Left lung (tissue), 10 donors: ENCODE results near the gene FOXK2. TPM values are rescaled to one million over a fixed set of nuclear protein-coding genes. Genes with fewer than 3 reads are reported as not detected.
"Not testable (repeated sequence)": the region's sequence is repeated elsewhere in the genome, so short reads cannot be mapped to it uniquely, and the experiment has no call there.

Experiments used
- ATAC-seq: fragments of 200-7000 bp; cut with Tn5 transposase; one replicate; pipeline ENCODE4 v1.9.1; 2020; ENCODE audit warnings: moderate library complexity
- DNase-seq, 4 donors: peaks; one replicate each; pipeline ENCODE4 v3.0.0-alpha.2; 2013 to 2020
- H3K27ac ChIP-seq, 2 donors: fragments of 200-600 bp; sonication (generic) in 1 of 2; one replicate each; pipeline versions ENCODE4 v1.5.0 to v1.8.0; 2020 to 2021
- H3K27me3 ChIP-seq, 2 donors: fragments of 200-600 bp; sonication (generic) in 1 of 2; one replicate each; pipeline versions ENCODE4 v1.5.0 to v1.8.0; 2020 to 2021
- H3K36me3 ChIP-seq, 2 donors: fragments of 200-600 bp; sonication (generic) in 1 of 2; one replicate each; pipeline versions ENCODE4 v1.5.0 to v1.8.0; 2020 to 2021
- H3K4me1 ChIP-seq, 2 donors: fragments of 200-600 bp; one replicate each; pipeline ENCODE4 v1.8.0; 2021
- H3K4me3 ChIP-seq, 2 donors: fragments of 200-600 bp; sonication (generic) in 1 of 2; one replicate each; pipeline versions ENCODE4 v1.5.0 to v1.8.0; 2020 to 2021; ENCODE audit warnings: mild to moderate bottlenecking in 1 of 2
- H3K9me3 ChIP-seq, 2 donors: fragments of 200-600 bp; sonication (generic) in 1 of 2; one replicate each; pipeline versions ENCODE4 v1.5.0 to v1.8.0; 2020 to 2021
- CTCF ChIP-seq, 2 donors: fragments of 200-600 bp; sonication (generic) in 1 of 2; IDR thresholded peaks; one replicate each; pipeline versions ENCODE4 v1.5.0 to v1.8.0; 2021; ENCODE audit warnings: antibody characterized with exemption in 2 of 2
- intact Hi-C, 2 donors: fragments of 100-400 bp; cut with DNase I; formaldehyde crosslinking; loops; one replicate each; pipeline versions ENCODE4 v1.11.2 to v1.14.2; 2022
- polyA plus RNA-seq, 6 donors: library from polyadenylated mRNA; unstranded; fragments of 120-200 nt; gene quantifications; one replicate each; pipeline ENCODE4 v1.2.1, GENCODE V29; 2013; ENCODE audit not compliant: insufficient read length in 6 of 6
- total RNA-seq, 2 donors: library from RNA; stranded (reverse); fragmentation: NEBNext Ultra II Directional; extraction: Animal tissue kit (Norgen Biotek cat#: 25700); gene quantifications; one replicate each; pipeline ENCODE4 v1.2.1, GENCODE V29; 2021
- donor health status: DM: no; HTN: yes; CAD: no.
- donor health status: DM: no; HTN: no; CAD: no.

Gene FOXK2
- total and polyA plus RNA-seq, 8 donors, result 31.2 to 57.0 (median 38.1) TPM

- H3K27ac ChIP-seq, result no peak overlapping the region
- peaks cover 0 to 12% of the 10 kb centered on the region in 2 donors for H3K4me1 ChIP-seq
- H3K9me3 ChIP-seq, result no peaks in the 10 kb centered on the region
- DNase-seq (no peak), ATAC-seq (no peak)
- H3K4me3 ChIP-seq, result no peak overlapping the region
- peaks cover 0 to 69% of the 10 kb centered on the region in 2 donors for H3K36me3 ChIP-seq
- no peak for TF ChIP-seq CTCF (IDR thresholded peaks at IDR 0.05)
- no peaks in the 10 kb centered on the region for H3K27me3 ChIP-seq
- intact Hi-C loops, result no loop called here
These were observed 62.7 kb downstream of the FOXK2 start for GRCh38 chr17:82582213-82582612.

- no peaks in the 10 kb centered on the region for H3K9me3 ChIP-seq
- no peaks in the 10 kb centered on the region for H3K27me3 ChIP-seq
- intact Hi-C loops, result no loop called here
- H3K4me3 ChIP-seq, result no peak overlapping the region
- ATAC-seq (no peak), DNase-seq (no peak)
- H3K36me3 ChIP-seq, result peaks cover 0 to 69% of the 10 kb centered on the region in 2 donors
- H3K27ac ChIP-seq, result no peak overlapping the region
- peaks cover 0 to 14% of the 10 kb centered on the region in 2 donors for H3K4me1 ChIP-seq
- TF ChIP-seq CTCF (IDR thresholded peaks at IDR 0.05), result no peak
These were observed 63.2 kb downstream of the FOXK2 start for GRCh38 chr17:82582709-82583108.

DNA sequence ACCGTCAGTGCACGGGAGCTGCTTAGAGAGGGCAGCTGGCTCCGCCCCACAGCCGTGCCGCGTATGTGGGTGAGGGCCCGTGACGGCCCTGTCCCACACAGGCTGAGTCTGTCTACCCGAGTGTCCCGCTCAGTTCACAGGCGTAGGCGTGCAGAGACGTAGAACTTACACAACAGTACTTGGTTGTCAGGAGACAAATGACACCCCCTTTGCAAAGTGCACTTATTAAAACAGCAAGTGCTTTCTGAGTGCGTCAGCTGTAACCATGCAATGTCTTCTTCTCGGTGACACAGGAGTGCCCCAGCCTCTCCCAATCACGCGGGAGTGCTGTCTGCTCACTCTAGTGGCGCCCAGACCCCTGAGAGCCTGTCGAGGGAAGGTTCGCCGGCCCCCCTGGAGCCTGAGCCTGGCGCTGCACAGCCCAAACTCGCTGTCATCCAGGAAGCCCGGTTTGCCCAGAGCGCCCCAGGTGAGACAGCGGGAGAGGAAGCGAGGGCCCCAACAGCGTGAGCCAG is 64.2 kb downstream of the FOXK2 start:
- no peaks in the 10 kb centered on the region for H3K9me3 ChIP-seq
- H3K4me3 ChIP-seq, result no peak overlapping the region
- peaks cover 0 to 14% of the 10 kb centered on the region in 2 donors for H3K4me1 ChIP-seq
- TF ChIP-seq CTCF (IDR thresholded peaks at IDR 0.05), result no peak
- H3K27me3 ChIP-seq, result no peaks in the 10 kb centered on the region
- H3K27ac ChIP-seq, result peak overlapping the region; percentile 38 to 69
- intact Hi-C loops, result no loop called here
- peak in 3 of 4 donors; percentile 54 to 86 (median 84) for DNase-seq
- peaks cover 0 to 74% of the 10 kb centered on the region in 2 donors for H3K36me3 ChIP-seq
- peak; percentile 91 for ATAC-seq

- peaks cover 0 to 72% of the 10 kb centered on the region in 2 donors for H3K36me3 ChIP-seq
- peak overlapping the region in 1 of 2 donors; percentile 23 for H3K27ac ChIP-seq
- H3K27me3 ChIP-seq, intact Hi-C loops, H3K4me3 ChIP-seq, ATAC-seq, H3K9me3 ChIP-seq: not testable (repeated sequence)
- peak in 1 of 4 donors; percentile 41 for DNase-seq
- peaks cover 0 to 25% of the 10 kb centered on the region in 2 donors for H3K4me1 ChIP-seq
These were observed 66.5 kb downstream of the FOXK2 start for GRCh38 chr17:82585935-82586575.

DNA sequence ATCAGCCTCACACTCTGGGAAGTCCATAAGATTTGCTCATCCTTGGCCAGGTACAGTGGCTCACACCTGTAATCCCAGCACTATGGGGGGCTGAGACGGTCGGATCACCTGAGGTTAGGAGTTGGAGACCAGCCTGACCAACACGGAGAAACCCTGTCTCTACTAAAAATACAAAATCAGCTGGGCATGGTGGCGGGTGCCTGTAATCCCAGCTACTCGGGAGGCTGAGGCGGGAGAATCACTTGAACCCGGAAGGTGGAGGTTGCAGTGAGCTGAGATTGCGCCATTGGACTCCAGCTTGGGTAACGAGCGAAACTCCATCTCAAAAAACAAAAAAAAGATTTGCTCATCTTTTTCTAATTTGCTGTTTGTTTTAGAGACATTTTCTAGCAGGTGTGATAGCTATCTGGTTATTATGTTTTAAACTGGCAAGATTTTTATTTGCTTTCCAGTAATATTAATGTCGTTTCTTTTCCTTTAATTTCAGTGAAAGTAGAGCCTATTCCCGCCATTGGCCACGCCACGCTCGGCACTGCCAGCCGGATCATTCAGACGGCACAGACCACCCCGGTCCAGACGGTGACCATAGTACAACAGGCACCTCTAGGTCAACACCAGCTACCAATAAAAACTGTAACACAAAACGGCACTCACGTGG is 67.2 kb downstream of the FOXK2 start:
- TF ChIP-seq CTCF (IDR thresholded peaks at IDR 0.05), result no peak
- Histone ChIP-seq H3K27me3 (no peaks in the 10 kb centered on the region), H3K4me1 (peaks cover 3 to 32% of the 10 kb centered on the region in 2 donors), H3K36me3 (peaks cover 0 to 69% of the 10 kb centered on the region in 2 donors), H3K9me3 (no peaks in the 10 kb centered on the region), H3K27ac (peak overlapping the region in 1 of 2 donors; percentile 25), H3K4me3 (no peak overlapping the region)
- intact Hi-C loops, result no loop called here
- ATAC-seq, result no peak
- DNase-seq, result no peak
